HG03103 (cell line): ENCODE data around the gene TTC27.
"Not testable (repeated sequence)": the region's sequence is repeated elsewhere in the genome, so short reads cannot be mapped to it uniquely, and the experiment has no call there.

ENCODE experiments used
- ATAC-seq: cut with Tn5 transposase; IDR thresholded peaks from one replicate; pipeline ENCODE4 v1.9.1; 2021; ENCODE audit warnings: low read depth; ENCODE audit not compliant: unreplicated experiment

The TTC27 gene

GRCh38 chr2:32843699-32844098 is 215.8 kb downstream of the TTC27 start:
- ATAC-seq = no peak

GRCh38 chr2:32844253-32844652 is 216.4 kb downstream of the TTC27 start:
- no peak for ATAC-seq

GRCh38 chr2:32846274-32846673 is 218.4 kb downstream of the TTC27 start:
- ATAC-seq = not testable (repeated sequence)

- no peak for ATAC-seq
These were observed 219.9 kb downstream of the TTC27 start for GRCh38 chr2:32847734-32848133.

- ATAC-seq = no peak
These were observed 221.8 kb downstream of the TTC27 start for GRCh38 chr2:32849456-32850194.

- ATAC-seq = no peak
These were observed 224.1 kb downstream of the TTC27 start for GRCh38 chr2:32851777-32852439.

GRCh38 chr2:32852856-32853255 is 225.0 kb downstream of the TTC27 start:
- no peak for ATAC-seq

- no peak for ATAC-seq
These were observed 229.0 kb downstream of the TTC27 start for GRCh38 chr2:32856891-32857290.

- no peak for ATAC-seq
These were observed 230.9 kb downstream of the TTC27 start for GRCh38 chr2:32858713-32859112.

- ATAC-seq = no peak
These were observed 232.5 kb downstream of the TTC27 start for GRCh38 chr2:32860385-32860784.

GRCh38 chr2:32862269-32863055 is 234.6 kb downstream of the TTC27 start:
- no peak for ATAC-seq

- ATAC-seq = no peak
These were observed 235.5 kb downstream of the TTC27 start for GRCh38 chr2:32863326-32863725.

- no peak for ATAC-seq
These were observed 236.0 kb downstream of the TTC27 start for GRCh38 chr2:32863803-32864202.

- no peak for ATAC-seq
These were observed 236.7 kb downstream of the TTC27 start for GRCh38 chr2:32864334-32865111.

GRCh38 chr2:32865399-32866068 is 237.7 kb downstream of the TTC27 start:
- no peak for ATAC-seq

GRCh38 chr2:32866462-32866861 is 238.6 kb downstream of the TTC27 start:
- ATAC-seq = not testable (repeated sequence)
